Activated CD4-positive, alpha-beta T cell treated with anti-CD3 and anti-CD28 coated beads, Interleukin-2, amount 50 U/mL, for 48 hours (primary cell): ENCODE measurements around the gene TK2.
"Not testable (repeated sequence)": the region's sequence is repeated elsewhere in the genome, so short reads cannot be mapped to it uniquely, and the experiment has no call there.

Experiments
- DNase-seq, 2 experiments: peaks; one replicate each; pipeline ENCODE4 v3.0.0-alpha.2; 2020

Gene TK2

GRCh38 chr16:66502020-66502913 is 47.7 kb downstream of the TK2 start:
- DNase-seq = no peak

- DNase-seq = not testable (repeated sequence)
These were observed 48.4 kb downstream of the TK2 start for GRCh38 chr16:66501563-66501962.

- not testable (repeated sequence) for DNase-seq
These were observed 52.0 kb downstream of the TK2 start for GRCh38 chr16:66497921-66498320.

- DNase-seq = not testable (repeated sequence)
These were observed 53.7 kb downstream of the TK2 start for GRCh38 chr16:66496226-66496625.

GRCh38 chr16:66495440-66495839 is 54.5 kb downstream of the TK2 start:
- DNase-seq = no peak

- DNase-seq = no peak
These were observed 55.0 kb downstream of the TK2 start for GRCh38 chr16:66494916-66495315.

- DNase-seq = no peak
These were observed 56.2 kb downstream of the TK2 start for GRCh38 chr16:66493490-66494401.

- DNase-seq = no peak
These were observed 58.2 kb downstream of the TK2 start for GRCh38 chr16:66491716-66492064.

- no peak for DNase-seq
These were observed 58.9 kb downstream of the TK2 start for GRCh38 chr16:66490774-66491715.

GRCh38 chr16:66489818-66490217 is 60.1 kb downstream of the TK2 start:
- DNase-seq = no peak

GRCh38 chr16:66489385-66489784 is 60.5 kb downstream of the TK2 start:
- DNase-seq = no peak

GRCh38 chr16:66488505-66488904 is 61.4 kb downstream of the TK2 start:
- no peak for DNase-seq

- no peak for DNase-seq
These were observed 62.2 kb downstream of the TK2 start for GRCh38 chr16:66487580-66488275.

GRCh38 chr16:66486773-66487579 is 62.9 kb downstream of the TK2 start:
- DNase-seq = no peak

GRCh38 chr16:66486199-66486772 is 63.6 kb downstream of the TK2 start:
- DNase-seq = no peak

GRCh38 chr16:66485376-66485775 is 64.5 kb downstream of the TK2 start:
- no peak for DNase-seq

GRCh38 chr16:66484453-66485213 is 65.3 kb downstream of the TK2 start:
- DNase-seq = no peak

GRCh38 chr16:66483689-66484452 is 66.1 kb downstream of the TK2 start:
- peak; percentile 82 to 85 for DNase-seq

- no peak for DNase-seq
These were observed 68.0 kb downstream of the TK2 start for GRCh38 chr16:66481943-66482390.
